GM19452 (cell line): ENCODE results near the gene GIGYF2.
"Not testable (repeated sequence)": the region's sequence is repeated elsewhere in the genome, so short reads cannot be mapped to it uniquely, and the experiment has no call there.

Experiments
- ATAC-seq: cut with Tn5 transposase; IDR thresholded peaks from one replicate; pipeline ENCODE4 v1.9.1; 2021; ENCODE audit not compliant: unreplicated experiment

Gene GIGYF2

DNA sequence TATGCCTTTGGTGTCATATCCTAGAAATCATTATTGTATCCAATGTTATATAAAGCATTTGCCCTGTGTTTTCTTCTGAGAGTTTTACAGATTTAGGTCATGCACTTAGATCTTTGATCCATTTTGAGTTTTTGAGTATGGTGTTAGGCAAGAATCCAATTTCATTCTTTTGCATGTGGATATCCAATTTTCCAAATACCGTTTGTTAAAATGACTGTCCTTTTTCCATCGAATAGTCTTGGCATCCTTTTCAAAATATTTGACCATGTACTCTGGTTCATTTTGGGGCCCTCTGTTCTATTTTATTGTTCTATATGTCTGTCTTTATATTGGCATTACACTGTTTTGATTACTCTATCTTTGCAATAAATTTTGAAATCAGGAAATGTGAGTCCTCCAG, 103.0 kb downstream of the GIGYF2 start:
- ATAC-seq, result no peak

DNA sequence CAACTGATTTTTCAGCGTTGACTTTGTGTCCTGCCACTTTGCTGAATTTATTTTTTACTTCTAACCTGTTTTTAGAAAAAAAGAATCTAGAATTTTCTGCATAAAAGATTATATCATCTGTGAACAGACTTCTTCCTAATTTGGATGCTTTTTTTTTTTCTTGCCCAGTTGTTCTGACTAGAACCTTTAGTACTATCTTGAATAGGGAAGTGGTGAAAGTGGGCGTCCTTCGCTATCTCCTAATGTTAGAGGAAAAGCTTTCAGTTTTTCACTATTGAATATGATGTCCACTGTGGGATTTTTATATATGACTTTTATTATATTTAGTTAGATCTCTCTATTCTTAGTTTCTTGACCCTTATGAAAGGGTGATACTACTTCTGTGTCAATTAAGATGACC, 105.0 kb downstream of the GIGYF2 start:
- ATAC-seq, result no peak

DNA sequence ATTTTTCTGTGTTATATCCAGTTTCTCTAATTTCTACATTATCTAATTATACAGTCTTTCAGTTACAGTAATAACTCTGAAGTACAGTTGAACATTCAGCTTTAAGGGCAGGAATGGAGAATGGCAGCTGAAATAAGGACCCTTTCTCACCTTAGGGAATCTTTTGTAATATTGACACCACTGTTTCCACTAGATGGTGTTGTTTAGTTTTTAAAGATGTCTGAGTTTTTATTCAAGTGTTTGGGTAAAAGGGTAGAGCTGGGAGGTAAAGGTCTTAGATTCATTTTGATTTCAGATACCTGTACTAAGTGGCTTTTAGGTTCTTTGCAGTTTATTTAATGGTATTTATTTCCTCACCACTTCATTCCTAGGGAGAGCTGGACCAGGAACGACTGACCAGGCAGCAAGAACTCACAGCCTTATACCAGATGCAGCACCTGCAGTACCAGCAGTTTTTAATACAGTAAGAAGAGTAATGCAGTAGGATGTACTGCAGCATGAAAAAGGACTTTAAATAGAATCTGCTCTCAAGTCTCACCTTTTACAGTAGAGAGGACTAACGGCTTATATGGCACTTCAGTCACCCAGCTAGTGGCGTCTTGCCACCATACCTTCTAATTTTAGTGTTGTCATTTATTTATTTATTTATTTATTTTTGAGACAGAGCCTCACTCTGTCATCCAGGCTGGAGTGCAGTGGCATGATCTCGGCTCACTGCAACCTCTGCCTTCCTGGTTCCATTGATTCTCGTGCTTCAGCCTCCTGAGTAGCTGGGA, 112.4 kb downstream of the GIGYF2 start:
- ATAC-seq, result no peak

DNA sequence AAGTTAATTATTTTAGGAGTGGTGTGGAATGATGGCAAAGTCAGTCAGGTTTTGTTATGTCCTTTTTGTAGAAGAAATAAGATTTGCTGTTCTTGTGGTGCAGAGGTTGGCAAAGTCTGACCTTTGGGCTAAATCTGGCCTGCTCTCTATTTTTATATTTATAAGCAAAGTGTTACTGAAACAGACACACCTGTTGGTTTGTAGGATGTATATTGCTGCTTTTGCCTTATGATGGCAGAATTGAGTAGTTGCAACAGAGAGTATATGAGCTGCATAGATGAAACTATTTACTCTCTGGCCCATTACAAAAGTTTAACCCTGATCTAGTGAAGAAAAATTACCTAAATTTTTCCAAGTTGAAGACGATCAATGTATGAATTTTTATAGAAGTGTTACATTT, 113.3 kb downstream of the GIGYF2 start:
- no peak for ATAC-seq

DNA sequence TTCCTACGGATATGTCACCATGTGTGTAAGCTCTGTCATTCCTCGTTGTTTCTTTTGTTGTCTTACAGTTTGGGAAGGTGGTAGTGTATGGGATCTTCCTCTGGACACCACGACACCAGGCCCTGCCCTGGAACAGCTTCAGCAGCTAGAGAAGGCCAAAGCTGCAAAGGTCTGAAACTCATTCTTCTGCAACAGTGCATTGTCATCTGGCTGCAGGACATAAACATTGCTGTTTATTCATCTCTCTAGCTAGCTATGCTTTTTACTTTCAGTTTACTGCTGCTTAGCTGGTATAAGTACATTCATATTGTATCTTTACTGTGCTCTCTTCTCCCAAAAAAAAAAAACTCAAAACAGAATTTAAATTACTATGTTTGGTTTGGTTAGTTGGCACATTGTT, 118.4 kb downstream of the GIGYF2 start:
- ATAC-seq, result no peak

DNA sequence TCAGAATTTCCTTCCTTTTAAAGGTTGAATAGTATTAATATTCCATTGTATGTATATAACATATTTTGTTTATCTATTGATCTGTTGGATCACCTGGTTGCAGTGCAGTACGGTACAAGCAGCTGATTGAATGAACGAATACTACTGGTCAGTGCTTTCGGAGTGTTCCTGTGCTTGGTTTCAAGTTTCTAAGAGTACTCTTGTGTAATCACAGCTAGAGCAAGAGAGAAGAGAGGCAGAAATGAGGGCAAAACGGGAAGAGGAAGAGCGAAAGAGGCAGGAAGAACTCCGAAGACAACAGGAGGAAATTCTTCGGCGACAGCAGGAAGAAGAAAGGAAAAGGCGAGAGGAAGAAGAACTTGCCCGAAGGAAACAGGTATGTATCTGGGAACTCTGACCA, 119.5 kb downstream of the GIGYF2 start:
- ATAC-seq, result no peak

DNA sequence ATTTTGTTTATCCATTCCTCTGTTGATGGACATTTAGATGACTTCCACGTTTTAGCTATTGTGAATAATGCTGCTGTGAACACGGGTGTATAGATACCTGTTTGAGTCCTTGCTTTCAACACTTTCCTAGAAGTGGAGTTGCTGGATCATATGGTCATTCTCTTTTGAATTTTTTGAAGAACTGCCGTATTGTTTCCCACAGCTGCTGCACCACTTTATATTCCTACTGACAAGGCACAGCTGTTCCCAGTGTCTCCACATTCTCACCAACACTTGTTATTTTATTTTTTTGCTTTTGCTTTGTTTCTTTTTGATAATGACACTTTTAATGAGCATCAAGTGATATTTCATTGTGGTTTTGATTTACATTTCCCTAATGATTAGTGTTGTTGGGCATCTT, 120.6 kb downstream of the GIGYF2 start:
- ATAC-seq, result no peak

DNA sequence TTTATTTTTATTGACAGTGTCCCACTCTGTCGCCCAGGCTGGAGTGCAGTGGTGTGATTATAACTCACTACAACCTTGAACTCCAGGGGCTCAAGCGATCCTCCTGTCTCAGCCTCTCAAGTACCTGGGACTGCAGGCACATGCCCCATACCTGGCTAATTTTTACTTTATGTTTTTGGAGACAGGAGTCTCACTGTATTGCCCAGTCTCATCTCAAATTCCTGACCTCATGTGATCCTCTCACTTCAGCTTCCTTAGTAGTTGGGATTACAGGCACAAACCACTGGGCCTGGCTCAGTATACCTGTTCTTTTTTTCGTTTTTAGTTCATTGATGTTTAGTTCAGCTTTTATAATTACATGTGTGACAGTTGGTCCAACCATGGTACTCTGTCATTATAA, 132.9 kb downstream of the GIGYF2 start:
- no peak for ATAC-seq

DNA sequence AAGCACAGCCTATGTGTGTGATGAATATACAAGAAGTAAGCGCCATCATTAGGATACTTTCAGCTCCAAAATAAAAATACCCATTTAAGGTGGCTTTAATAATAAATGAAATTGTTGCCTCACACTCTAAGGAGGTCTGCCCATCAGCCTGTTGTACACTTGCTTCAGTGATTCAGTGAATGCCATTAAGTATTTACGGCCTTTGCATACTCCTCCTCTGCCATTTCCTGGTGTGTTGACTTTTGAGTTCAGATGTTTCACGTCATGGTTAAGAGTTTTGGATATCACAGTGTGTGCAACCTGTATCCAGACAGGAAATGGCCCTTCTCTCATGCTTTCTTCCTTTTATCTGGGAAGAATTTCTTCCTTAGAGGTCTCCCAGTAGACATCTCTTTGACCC, 134.4 kb downstream of the GIGYF2 start:
- no peak for ATAC-seq

DNA sequence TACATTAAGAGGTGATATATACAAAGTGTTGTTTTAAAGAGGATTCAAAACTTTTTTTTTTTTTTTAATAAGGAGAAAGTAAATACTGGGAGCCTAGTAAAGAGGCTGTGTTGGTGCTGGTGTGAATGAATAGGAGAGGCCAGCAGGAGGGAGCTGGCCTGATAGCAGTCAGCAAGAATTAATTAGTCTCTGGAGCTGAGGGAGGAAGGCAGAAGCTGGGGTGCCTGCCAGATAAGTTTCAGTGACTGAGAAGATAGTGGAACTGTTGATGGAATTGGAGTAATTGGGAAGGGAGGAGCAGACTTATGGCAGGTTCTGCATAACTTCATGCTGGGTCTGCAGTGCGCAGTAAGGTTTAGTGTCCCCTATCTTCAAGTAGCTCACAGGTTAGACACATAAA, 136.7 kb downstream of the GIGYF2 start:
- ATAC-seq, result no peak

DNA sequence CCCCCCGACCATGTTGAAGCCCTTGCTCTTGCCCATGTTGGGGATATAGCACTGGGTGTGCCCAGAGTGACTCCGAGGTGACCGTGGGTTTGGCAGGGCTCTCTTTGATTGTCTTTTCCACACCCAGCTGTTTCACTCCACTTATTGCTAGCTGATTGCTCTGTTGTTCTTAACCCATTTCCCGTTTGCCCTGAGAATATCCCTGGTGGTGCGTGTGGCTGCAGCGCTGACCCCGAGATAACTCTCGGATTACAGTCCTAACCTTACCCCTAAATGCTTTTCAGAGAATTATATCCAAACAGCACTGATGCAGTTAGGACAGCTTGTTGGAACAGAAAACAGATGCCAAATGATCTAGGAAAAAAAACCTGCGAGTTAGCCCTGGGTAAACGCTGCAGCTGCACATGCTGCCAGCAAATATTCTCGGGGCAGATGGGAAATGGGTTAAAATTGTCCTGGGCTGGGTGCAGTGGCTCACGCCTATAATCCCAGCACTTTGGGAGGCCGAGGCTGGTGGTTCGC, 138.6 kb downstream of the GIGYF2 start:
- ATAC-seq, result no peak

DNA sequence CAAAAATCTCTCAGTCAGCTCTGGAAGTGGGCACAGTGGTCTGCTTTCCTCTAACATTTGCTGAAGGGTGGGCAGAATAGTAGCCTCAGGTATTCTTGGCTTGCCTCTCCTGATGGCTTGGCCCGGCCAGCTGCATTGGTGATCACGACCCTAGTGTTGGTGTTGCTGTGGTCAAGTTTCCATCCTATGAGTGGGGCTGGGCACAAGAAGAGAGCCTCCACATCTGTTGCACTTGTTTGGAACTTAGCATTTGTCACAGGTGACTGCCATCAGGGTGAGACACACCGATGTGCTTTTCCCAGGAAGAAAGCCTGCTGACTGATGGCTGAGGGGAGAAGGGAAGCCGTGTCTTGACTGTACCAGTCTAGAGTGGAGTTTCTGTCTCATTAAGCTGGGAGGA, 139.8 kb downstream of the GIGYF2 start:
- no peak for ATAC-seq

DNA sequence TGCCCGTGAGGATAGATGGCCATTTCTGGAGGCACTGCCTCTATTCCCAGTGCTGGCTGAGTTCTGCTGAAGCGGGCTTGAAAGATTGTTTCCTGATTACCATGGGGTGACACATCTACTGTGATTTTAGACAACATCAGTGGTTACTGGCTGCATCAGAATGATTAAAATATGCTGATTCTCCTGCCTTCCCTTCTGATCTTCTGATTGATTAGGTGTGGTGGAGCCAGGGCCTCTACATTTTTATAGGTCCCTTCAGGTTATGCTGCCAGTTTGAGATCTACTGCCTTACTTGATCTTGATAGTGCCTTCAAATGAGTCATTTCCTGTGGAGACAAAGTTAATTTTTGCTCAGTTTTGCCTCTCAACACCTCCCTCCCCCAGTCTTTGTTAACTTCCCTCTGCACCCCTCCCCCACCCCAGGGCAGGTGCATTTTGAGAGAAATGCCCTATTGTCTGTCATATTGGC, 141.3 kb downstream of the GIGYF2 start:
- ATAC-seq, result peak; percentile 87

DNA sequence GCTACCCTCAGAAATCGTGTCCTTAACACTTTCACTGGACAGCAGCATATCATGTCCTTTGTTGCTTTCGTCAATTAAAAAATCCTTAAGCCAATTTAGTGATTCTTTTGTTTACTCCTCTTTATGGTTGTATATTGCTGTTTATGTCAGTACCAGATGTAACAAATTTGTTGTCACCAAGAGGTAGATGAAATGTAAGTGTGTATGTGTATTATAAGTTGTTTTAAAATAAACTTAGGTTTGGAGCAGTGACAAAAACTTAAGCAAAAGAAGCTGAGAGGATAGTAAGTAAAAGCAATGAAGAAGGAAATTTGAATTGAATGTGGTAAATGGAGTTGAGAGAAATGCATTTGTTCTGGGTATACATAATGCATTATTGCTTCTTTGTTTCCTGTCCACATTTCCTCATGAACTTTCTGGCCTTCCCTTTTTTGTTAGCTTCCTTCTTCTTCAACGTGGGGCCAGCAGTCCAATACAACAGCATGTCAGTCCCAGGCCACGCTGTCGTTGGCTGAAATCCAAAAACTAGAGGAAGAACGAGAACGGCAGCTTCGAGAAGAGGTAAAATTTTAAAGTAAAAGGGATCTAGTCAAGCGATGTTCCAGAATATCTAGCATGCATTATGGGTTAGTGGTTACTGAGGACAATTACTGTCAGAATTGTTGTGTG, 142.4 kb downstream of the GIGYF2 start:
- no peak for ATAC-seq

DNA sequence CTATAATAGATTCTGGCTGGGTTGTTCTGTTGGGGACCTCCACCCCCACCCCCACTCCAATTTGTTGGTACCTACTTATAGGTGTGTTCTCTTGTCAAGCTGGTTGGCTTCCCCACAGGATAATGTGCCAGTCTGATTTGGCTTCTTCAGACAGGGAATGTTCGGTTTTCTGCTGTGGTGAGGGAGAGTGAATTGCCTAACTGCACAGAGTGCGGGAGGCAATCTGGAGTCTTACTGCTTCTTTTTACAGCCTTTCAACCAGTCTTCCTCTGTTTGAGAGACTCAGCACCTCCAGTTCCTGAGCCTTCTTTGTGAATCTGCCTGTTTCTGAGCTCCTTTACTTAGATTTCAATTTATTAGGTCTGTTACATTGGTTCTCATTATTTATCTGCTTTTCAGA, 145.6 kb downstream of the GIGYF2 start:
- no peak for ATAC-seq

DNA sequence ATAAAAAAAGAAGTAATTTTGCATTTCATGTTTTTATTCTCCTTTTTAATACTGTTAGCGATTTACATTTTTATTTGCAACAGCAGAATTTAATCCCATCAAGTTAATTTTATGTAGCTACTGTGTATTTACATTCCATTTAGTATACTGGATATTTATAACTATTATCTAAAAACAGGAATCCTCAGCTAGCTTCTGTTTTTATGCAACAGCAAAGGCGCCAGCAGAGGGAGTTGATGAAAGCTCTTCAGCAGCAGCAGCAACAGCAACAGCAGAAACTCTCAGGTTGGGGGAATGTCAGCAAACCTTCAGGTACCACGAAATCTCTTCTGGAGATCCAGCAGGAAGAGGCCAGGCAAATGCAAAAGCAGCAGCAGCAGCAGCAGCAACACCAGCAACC, 146.7 kb downstream of the GIGYF2 start:
- ATAC-seq, result no peak

DNA sequence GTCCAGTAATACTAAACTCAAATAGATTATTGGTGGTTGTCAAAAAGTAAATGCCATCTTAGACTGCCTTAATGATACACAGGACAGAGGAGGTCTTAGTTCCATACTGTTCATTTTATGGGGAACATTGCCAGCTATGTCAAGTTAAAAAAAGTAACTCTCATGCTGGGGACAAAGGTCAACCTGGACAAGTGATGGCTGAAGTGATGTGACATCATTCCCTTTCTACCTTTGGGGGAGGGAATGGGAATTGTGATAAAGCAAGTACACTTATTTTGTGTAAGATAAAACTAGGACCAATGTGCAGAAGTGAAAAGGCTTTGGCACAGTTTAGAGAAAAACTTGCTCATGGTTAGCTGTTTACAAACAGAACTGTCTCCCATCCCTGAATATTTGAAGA, 148.9 kb downstream of the GIGYF2 start:
- ATAC-seq, result no peak

DNA sequence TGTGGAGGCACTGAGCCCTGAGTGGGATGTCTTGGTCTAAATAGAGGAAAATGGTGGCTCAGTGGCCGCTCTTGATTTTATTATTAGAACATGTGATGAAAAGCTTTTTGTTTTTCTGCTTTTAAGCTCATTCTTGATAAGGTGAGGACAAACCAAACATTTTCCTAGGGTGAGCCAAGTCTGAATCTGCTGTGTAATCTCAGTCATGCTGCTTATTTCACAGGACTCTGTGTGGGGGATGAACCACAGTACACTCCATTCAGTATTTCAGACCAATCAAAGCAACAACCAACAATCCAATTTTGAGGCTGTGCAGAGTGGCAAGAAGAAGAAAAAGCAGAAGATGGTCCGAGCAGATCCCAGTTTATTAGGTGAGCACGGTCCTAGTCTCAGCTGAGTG, 152.9 kb downstream of the GIGYF2 start:
- ATAC-seq, result no peak

DNA sequence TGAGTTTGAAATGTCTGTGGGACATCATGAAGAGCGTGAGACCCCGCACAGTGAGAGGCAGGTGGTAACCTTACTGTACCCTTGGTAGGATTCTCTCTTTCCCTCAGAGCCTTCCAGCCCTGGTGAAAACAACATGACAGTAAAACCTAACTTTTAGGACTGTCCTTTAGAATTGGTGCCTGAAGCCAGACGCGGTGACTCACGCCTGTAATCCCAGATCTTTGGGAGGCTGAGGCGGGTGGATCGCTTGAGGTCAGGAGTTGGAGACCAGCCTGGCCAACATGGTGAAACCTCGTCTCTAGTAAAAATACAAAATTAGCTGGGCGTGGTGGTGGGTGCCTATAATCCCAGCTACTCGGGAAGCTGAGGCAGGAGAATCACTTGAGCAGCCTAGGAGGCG, 154.9 kb downstream of the GIGYF2 start:
- ATAC-seq, result not testable (repeated sequence)

DNA sequence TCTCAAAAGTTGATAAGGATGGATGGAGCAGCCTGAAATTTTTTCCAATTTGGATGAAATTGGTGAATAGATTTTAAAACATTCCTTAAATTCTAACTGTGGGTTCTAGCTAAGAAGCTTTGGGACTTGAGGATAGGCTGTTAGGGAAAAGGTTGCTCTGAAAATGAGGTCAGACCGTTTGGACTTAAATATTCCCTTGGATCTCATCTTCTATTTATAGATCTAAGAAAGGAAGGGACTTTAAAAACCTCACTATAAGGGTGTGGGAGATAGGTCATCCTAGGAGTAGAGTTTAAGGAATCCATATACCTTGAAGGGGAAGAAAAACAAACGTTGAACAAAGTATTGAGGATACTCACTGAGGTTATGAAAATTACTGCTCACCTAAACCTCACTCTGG, 155.5 kb downstream of the GIGYF2 start:
- no peak for ATAC-seq

DNA sequence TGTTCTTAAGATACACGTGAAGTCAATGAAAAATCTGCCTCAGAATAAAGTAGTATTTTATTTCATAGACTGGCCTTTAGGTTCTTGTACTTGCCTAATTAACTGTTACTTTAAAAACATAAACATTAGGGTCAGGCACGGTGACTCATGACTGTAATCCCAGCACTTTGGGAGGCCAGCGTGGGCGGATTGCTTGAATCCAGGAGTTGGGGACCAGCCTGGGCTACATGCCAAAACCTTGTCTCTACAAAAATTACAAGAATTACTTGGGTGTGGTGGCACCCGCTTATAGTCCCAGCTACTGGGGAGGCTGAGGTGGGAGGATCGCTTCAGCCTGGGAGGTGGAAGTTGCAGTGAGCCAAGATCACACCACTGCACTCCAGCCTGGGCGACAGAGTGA, 157.0 kb downstream of the GIGYF2 start:
- no peak for ATAC-seq

DNA sequence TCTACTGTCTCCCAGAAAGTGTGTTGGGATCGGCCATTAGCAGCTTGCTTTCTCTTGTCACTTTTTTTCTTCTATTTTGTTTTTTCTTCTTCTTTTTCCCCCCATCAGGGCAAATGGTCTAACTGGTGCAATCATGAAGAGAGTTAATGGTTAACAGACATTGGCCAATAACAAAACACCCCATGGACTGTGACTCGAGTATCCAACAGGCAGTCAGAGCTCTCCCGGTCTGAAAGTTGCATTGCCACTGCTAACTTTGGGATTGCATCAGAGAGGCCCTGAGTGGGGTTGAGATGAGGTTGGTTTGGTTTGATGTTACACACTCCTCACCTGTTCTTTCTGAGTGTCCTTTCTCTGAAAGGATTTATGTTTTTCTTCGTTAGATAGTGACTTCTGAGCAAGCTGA, 160.0 kb downstream of the GIGYF2 start:
- ATAC-seq, result no peak
